IMR-90 (cell line): ENCODE data around the gene KCP. TPM values are rescaled to one million over a fixed set of nuclear protein-coding genes. Genes with fewer than 3 reads are reported as not detected.

Source experiments
- ATAC-seq: fragments of 200-7000 bp; cut with Tn5 transposase; 2 replicates; pipeline ENCODE4 v1.9.1; 2020; ENCODE audit warnings: low read depth, mild to moderate bottlenecking, moderate library complexity
- BruUV-seq: library from RNA; stranded (reverse); fragments of 400-500 nt; replicated peaks from 2 replicates; lab custom pipeline; 2021; lab: Mats Ljungman, UMichigan
- CTCF ChIA-PET: fragments of 300-600 bp; formaldehyde crosslinking; extraction: SDS; loops from one replicate; lab custom pipeline; 2021; ENCODE audit warnings: antibody characterized with exemption; lab: Yijun Ruan, JAX
- POLR2A ChIA-PET: fragments of 300-600 bp; sonication (Branson Sonifier 250); formaldehyde crosslinking; loops from one replicate; lab custom pipeline; 2022; ENCODE audit warnings: antibody characterized with exemption; ENCODE audit not compliant: unreplicated experiment; lab: Charles Lee
- DNase-seq: peaks from one replicate; pipeline ENCODE4 v3.0.0; 2013
- H2AFZ ChIP-seq: replicated peaks from 2 replicates; pipeline ENCODE3; 2013; ENCODE audit warnings: low read length, mild to moderate bottlenecking; ENCODE audit not compliant: poor library complexity
- H2AK5ac ChIP-seq: 2 replicates; pipeline ENCODE4 v1.6.1; 2013; ENCODE audit warnings: low read depth, low read length, inconsistent platforms
- H2AK9ac ChIP-seq: replicated peaks from 2 replicates; pipeline ENCODE3; 2013; ENCODE audit warnings: mild to moderate bottlenecking, low read depth, low read length, moderate library complexity; ENCODE audit not compliant: poor library complexity
- H2BK120ac ChIP-seq: 2 replicates; pipeline ENCODE4 v1.6.1; 2013; ENCODE audit warnings: low read depth, low read length, inconsistent platforms
- H2BK15ac ChIP-seq: 3 replicates; pipeline ENCODE4 v1.6.1; 2013; ENCODE audit warnings: low read depth, low read length, inconsistent platforms
- H2BK20ac ChIP-seq: 2 replicates; pipeline ENCODE4 v1.6.1; 2013; ENCODE audit warnings: low read depth, mild to moderate bottlenecking, inconsistent platforms, low read length, moderate library complexity
- H2BK5ac ChIP-seq: 2 replicates; pipeline ENCODE4 v1.6.1; 2013; ENCODE audit warnings: mild to moderate bottlenecking, low read depth, low read length, inconsistent platforms; ENCODE audit not compliant: poor library complexity, severe bottlenecking
- H3K14ac ChIP-seq: replicated peaks from 2 replicates; pipeline ENCODE4 v1.6.1; 2013; ENCODE audit warnings: low read depth, low read length, inconsistent platforms
- H3K18ac ChIP-seq: 2 replicates; pipeline ENCODE4 v1.6.1; 2013; ENCODE audit warnings: low read depth, low read length, control low read depth
- H3K23ac ChIP-seq: 2 replicates; pipeline ENCODE4 v1.6.1; 2013; ENCODE audit warnings: low read depth, low read length, inconsistent platforms
- H3K27ac ChIP-seq: 2 replicates; pipeline ENCODE4 v1.5.1; 2013; ENCODE audit warnings: mild to moderate bottlenecking, control low read depth, low read length; ENCODE audit not compliant: insufficient read depth
- H3K27me3 ChIP-seq: 2 replicates; pipeline ENCODE4 v1.6.1; 2013; ENCODE audit warnings: low read length; ENCODE audit not compliant: control insufficient read depth, insufficient read depth
- H3K36me3 ChIP-seq: 2 replicates; pipeline ENCODE4 v1.6.1; 2013; ENCODE audit warnings: low read length, mixed read lengths; ENCODE audit not compliant: control insufficient read depth, insufficient read depth
- H3K4ac ChIP-seq: 2 replicates; pipeline ENCODE4 v1.6.1; 2013; ENCODE audit warnings: low read depth, low read length, inconsistent platforms
- H3K4me1 ChIP-seq: 2 replicates; pipeline ENCODE4 v1.6.1; 2013; ENCODE audit warnings: low read length, mixed read lengths; ENCODE audit not compliant: control insufficient read depth, insufficient read depth
- H3K4me2 ChIP-seq: 2 replicates; pipeline ENCODE4 v1.6.1; 2013; ENCODE audit warnings: low read depth, mild to moderate bottlenecking, control low read depth, low read length, moderate library complexity
- H3K4me3 ChIP-seq: 2 replicates; pipeline ENCODE4 v1.5.1; 2013; ENCODE audit warnings: low read depth, mild to moderate bottlenecking, control low read depth, low read length, moderate library complexity; ENCODE audit not compliant: insufficient read depth
- H3K56ac ChIP-seq: 2 replicates; pipeline ENCODE4 v1.6.1; 2013; ENCODE audit warnings: low read length, inconsistent platforms; ENCODE audit not compliant: insufficient read depth; ENCODE audit errors: extremely low read depth
- H3K79me1 ChIP-seq, 2 experiments: 2 replicates each; pipeline ENCODE4 v1.6.1; 2013; ENCODE audit warnings: low read length in 2 of 2, inconsistent platforms in 1 of 2, low read depth in 1 of 2
- H3K9ac ChIP-seq: 2 replicates; pipeline ENCODE4 v1.6.1; 2013; ENCODE audit warnings: low read depth, low read length, control low read depth
- H3K9me1 ChIP-seq: 2 replicates; pipeline ENCODE4 v1.6.1; 2013; ENCODE audit warnings: low read length, inconsistent platforms; ENCODE audit not compliant: insufficient read depth
- H3K9me3 ChIP-seq: 2 replicates; pipeline ENCODE4 v1.6.1; 2013; ENCODE audit warnings: low read length; ENCODE audit not compliant: control insufficient read depth, insufficient read depth
- H4K20me1 ChIP-seq: 2 replicates; pipeline ENCODE4 v1.6.1; 2013; ENCODE audit warnings: low read length, inconsistent platforms; ENCODE audit not compliant: insufficient read depth
- H4K5ac ChIP-seq: 2 replicates; pipeline ENCODE4 v1.6.1; 2013; ENCODE audit warnings: mild to moderate bottlenecking, low read depth, low read length, control low read depth
- H4K8ac ChIP-seq, 2 experiments: 2 replicates each; pipeline ENCODE4 v1.6.1; 2013; ENCODE audit warnings: low read depth in 2 of 2, low read length in 2 of 2, control low read depth in 1 of 2, inconsistent platforms in 1 of 2
- H4K91ac ChIP-seq: 2 replicates; pipeline ENCODE4 v1.6.1; 2013; ENCODE audit warnings: low read depth, low read length, inconsistent platforms; ENCODE audit not compliant: insufficient read depth
- BHLHE40 ChIP-seq: fragments of 150-350 bp; IDR thresholded peaks from 2 replicates; pipeline ENCODE4 v1.6.1; 2016; ENCODE audit warnings: mild to moderate bottlenecking, low read depth, low read length
- CHD1 ChIP-seq: IDR thresholded peaks from 2 replicates; pipeline ENCODE4 v1.6.1; 2012; ENCODE audit warnings: low read depth, low read length, improper control_type of control experiment
- FOS ChIP-seq: fragments of 150-350 bp; IDR thresholded peaks from 2 replicates; pipeline ENCODE4 v1.6.1; 2016; ENCODE audit warnings: low read depth, low read length
- MAZ ChIP-seq: IDR thresholded peaks from 2 replicates; pipeline ENCODE4 v1.6.1; 2012; ENCODE audit warnings: low read depth, mild to moderate bottlenecking, low read length, improper control_type of control experiment, moderate library complexity, borderline replicate concordance
- NFE2L2 ChIP-seq: fragments of 150-350 bp; IDR thresholded peaks from 2 replicates; pipeline ENCODE4 v1.6.1; 2016; ENCODE audit warnings: low read depth, mild to moderate bottlenecking, low read length
- POLR2A ChIP-seq: IDR thresholded peaks from 2 replicates; pipeline ENCODE4 v1.6.1; 2012; ENCODE audit warnings: mild to moderate bottlenecking, low read depth, low read length
- RCOR1 ChIP-seq: IDR thresholded peaks from 2 replicates; pipeline ENCODE4 v1.6.1; 2012; ENCODE audit warnings: mild to moderate bottlenecking, low read length, improper control_type of control experiment; ENCODE audit not compliant: insufficient replicate concordance
- WGBS, 2 experiments: methylation state at CpG; one replicate each; pipeline versions ENCODE4 v1.1.5 to v1.1.7; 2013; ENCODE audit warnings: missing lambda C conversion rate in 2 of 2; ENCODE audit not compliant: insufficient read length in 1 of 2; ENCODE audit errors: extremely low coverage in 2 of 2; 5-methylcytosine and 5-hydroxymethylcytosine counted together
- dilution Hi-C: fragments of 300-500 bp; cut with HindIII; formaldehyde crosslinking; loops from one replicate; pipeline ENCODE4 v1.14.3; 2018; ENCODE audit warnings: low sequenced_read_pairs; ENCODE audit not compliant: unreplicated experiment
- in situ Hi-C: fragments of 300-500 bp; cut with MboI; formaldehyde crosslinking; loops from 3 replicates; pipeline ENCODE4 v1.14.3; 2019; ENCODE audit warnings: low sequenced_read_pairs, inconsistent platforms, mixed read lengths
- intact Hi-C: fragments of 100-400 bp; cut with micrococcal nuclease; formaldehyde crosslinking; loops from 2 replicates; pipeline ENCODE4 v1.10.0; 2022
- polyA plus RNA-seq, 3 experiments: library from polyadenylated mRNA; depleted of rRNA; stranded (reverse); fragments of >200 nt; gene quantifications; 2 replicates each; pipeline ENCODE4 v1.2.3, GENCODE V29; 2012; ENCODE audit warnings: low replicate concordance in 1 of 3
- total RNA-seq: library from RNA; depleted of rRNA; stranded (reverse); fragments of >200 nt; gene quantifications from 2 replicates; pipeline ENCODE4 v1.2.3, GENCODE V29; 2012
- TF ChIP-seq, protein P1 (sequence below): fragments of 150-350 bp; IDR thresholded peaks from 2 replicates; pipeline ENCODE4 v1.6.1; 2017; ENCODE audit warnings: mild to moderate bottlenecking, antibody characterized with exemption, low read length, low read depth

Gene KCP
- total and polyA plus RNA-seq, 2 of the 4 experiments (the other 2 are of a cell fraction) = 0.03 TPM; not detected in 1

DNA sequence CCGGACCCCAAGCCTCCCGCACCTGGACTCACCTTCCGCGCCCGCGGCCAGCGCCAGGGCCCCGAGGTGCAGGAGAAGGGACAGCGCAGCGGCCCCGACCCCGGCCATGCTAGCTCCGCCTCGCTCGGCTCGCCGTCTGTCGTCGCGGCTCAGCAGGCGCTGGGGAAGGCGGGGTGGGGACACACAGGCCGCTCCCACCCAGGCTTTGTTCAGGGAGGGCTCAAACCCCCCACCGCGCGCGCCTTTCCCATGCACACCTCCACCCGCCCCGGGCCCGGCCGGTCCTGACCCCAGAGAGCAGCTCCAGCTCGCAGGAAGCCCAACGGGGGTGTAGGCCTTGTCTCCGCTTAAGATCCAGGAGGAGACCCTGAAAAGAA, at the start of gene KCP (continued):
- TF ChIP-seq POLR2A (no peak), FOS (no peak)

DNA sequence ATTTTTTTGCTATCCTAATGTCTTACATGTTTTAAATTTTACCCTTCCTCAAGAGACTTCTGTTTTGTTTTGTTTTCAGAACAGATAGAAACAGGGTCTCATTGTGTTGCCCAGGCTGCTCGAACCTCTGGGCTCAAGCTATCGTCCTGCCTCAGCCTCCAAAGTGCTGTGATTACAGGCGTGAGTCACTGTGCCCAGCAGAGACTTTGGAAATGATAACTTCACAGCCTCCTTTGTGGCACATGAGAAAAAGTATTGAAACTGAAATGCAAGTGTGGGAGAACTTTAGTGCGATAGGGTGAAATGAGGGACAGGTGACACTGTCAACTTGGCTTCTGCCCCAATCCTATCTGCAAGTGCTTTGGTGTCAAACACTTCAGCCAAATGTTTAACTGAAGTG, 48.8 kb upstream of the KCP start:
- no TSS peak for BruUV-seq
- H3K36me3 ChIP-seq = peaks cover 24% of the 10 kb centered on the region
- in situ Hi-C loops = no loop called here
- peaks cover 4% of the 10 kb centered on the region; the same call in 1 of the 2 replicates for H3K4me1 ChIP-seq
- no peak overlapping the region for H2BK15ac ChIP-seq
- H4K8ac ChIP-seq = no peak overlapping the region
- H3K14ac ChIP-seq = no peak overlapping the region
- no peak overlapping the region for H3K4me2 ChIP-seq
- no peak overlapping the region for H3K23ac ChIP-seq
- H3K27ac ChIP-seq = no peak overlapping the region
- no peak overlapping the region for H2AK5ac ChIP-seq
- H2BK5ac ChIP-seq = no peak overlapping the region
- H3K18ac ChIP-seq = no peak overlapping the region
- no peak overlapping the region for H3K4ac ChIP-seq
- dilution Hi-C loops = no loop called here
- ATAC-seq (no peak), DNase-seq (no peak)
- ChIA-PET CTCF (no interaction called here), POLR2A (no interaction called here)
- H3K79me1 ChIP-seq = peaks cover 0 to 9% of the 10 kb centered on the region in 2 experiments; a peak in 2 of 4 replicates
- no peaks in the 10 kb centered on the region; the same call in 1 of the 2 replicates for H4K20me1 ChIP-seq
- H3K9ac ChIP-seq = no peak overlapping the region
- H2AK9ac ChIP-seq = no peak overlapping the region
- no peak overlapping the region for H2AFZ ChIP-seq
- no peaks in the 10 kb centered on the region for H3K9me3 ChIP-seq
- H3K4me3 ChIP-seq = no peak overlapping the region
- H2BK120ac ChIP-seq = no peak overlapping the region
- no peak overlapping the region for H2BK20ac ChIP-seq
- no CpG with 5 or more reads among the region's 4 CpGs for WGBS, 2 experiments
- no peaks in the 10 kb centered on the region; the same call in 1 of the 2 replicates for H3K9me1 ChIP-seq
- no peaks in the 10 kb centered on the region for H3K27me3 ChIP-seq
- intact Hi-C loops = no loop called here
- H4K5ac ChIP-seq = no peak overlapping the region
- TF ChIP-seq POLR2A (no peak), CHD1 (no peak), MAZ (no peak), BHLHE40 (no peak), NFE2L2 (no peak), RCOR1 (no peak)
- TF ChIP-seq, protein P1, sequence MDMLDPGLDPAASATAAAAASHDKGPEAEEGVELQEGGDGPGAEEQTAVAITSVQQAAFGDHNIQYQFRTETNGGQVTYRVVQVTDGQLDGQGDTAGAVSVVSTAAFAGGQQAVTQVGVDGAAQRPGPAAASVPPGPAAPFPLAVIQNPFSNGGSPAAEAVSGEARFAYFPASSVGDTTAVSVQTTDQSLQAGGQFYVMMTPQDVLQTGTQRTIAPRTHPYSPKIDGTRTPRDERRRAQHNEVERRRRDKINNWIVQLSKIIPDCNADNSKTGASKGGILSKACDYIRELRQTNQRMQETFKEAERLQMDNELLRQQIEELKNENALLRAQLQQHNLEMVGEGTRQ = no peak
- no peak overlapping the region for H4K91ac ChIP-seq
- no peak overlapping the region for H3K56ac ChIP-seq
